GM23338 (cell line): Measurements from ENCODE around the gene FADD. TPM values are rescaled to one million over a fixed set of nuclear protein-coding genes. Genes with fewer than 3 reads are reported as not detected.

Experiments used
- ATAC-seq: fragments of 200-7000 bp; cut with Tn5 transposase; 3 replicates; pipeline ENCODE4 v1.9.1; 2020
- DNase-seq: peaks from one replicate; pipeline ENCODE4 v3.0.0-alpha.2; 2015; ENCODE audit warnings: low spot score
- H2AFZ ChIP-seq: fragments of 200-600 bp; sonication (generic); 2 replicates; pipeline ENCODE4 v1.8.0; 2016; ENCODE audit warnings: antibody characterized with exemption, mild to moderate bottlenecking, moderate library complexity
- H3F3A ChIP-seq: fragments of 200-600 bp; sonication (generic); replicated peaks from 2 replicates; pipeline ENCODE4 v1.8.0; 2017; ENCODE audit warnings: antibody characterized with exemption, mixed run types, low read depth
- H3K27ac ChIP-seq: fragments of 200-600 bp; sonication (generic); 2 replicates; pipeline ENCODE4 v1.6.1; 2016; ENCODE audit warnings: low read depth
- H3K27me3 ChIP-seq: fragments of 200-600 bp; sonication (generic); 2 replicates; pipeline ENCODE4 v1.8.0; 2016; ENCODE audit warnings: mild to moderate bottlenecking, mixed run types, moderate library complexity; ENCODE audit not compliant: insufficient read depth
- H3K36me3 ChIP-seq: fragments of 200-600 bp; sonication (generic); 2 replicates; pipeline ENCODE4 v1.8.0; 2016; ENCODE audit warnings: mild to moderate bottlenecking; ENCODE audit not compliant: insufficient read depth
- H3K4me1 ChIP-seq: fragments of 200-600 bp; sonication (generic); 2 replicates; pipeline ENCODE4 v1.8.0; 2016; ENCODE audit warnings: mild to moderate bottlenecking, moderate library complexity; ENCODE audit not compliant: insufficient read depth
- H3K4me2 ChIP-seq: fragments of 200-600 bp; sonication (generic); 2 replicates; pipeline ENCODE4 v1.7.1; 2017; ENCODE audit warnings: mixed run types
- H3K4me3 ChIP-seq: fragments of 200-600 bp; sonication (generic); 2 replicates; pipeline ENCODE4 v1.6.1; 2016; ENCODE audit warnings: mixed run types
- H3K79me2 ChIP-seq: fragments of 200-600 bp; sonication (generic); replicated peaks from 2 replicates; pipeline ENCODE4 v1.8.0; 2017; ENCODE audit warnings: mild to moderate bottlenecking; ENCODE audit not compliant: insufficient read depth
- H3K9me2 ChIP-seq: fragments of 200-600 bp; sonication (generic); 2 replicates; pipeline ENCODE4 v1.8.0; 2017; ENCODE audit not compliant: insufficient read depth
- H4K20me1 ChIP-seq: fragments of 200-600 bp; sonication (generic); replicated peaks from 2 replicates; pipeline ENCODE4 v1.8.0; 2017; ENCODE audit warnings: mild to moderate bottlenecking; ENCODE audit not compliant: insufficient read depth
- H3K27ac Mint-ChIP-seq: 2 replicates; pipeline ENCODE4 v1.8.0; 2020; ENCODE audit warnings: inconsistent platforms, mild to moderate bottlenecking, moderate library complexity, mixed read lengths
- H3K27me3 Mint-ChIP-seq: 3 replicates; pipeline ENCODE4 v1.8.0; 2022; ENCODE audit warnings: low read depth, mild to moderate bottlenecking, moderate library complexity, mixed read lengths, inconsistent platforms; ENCODE audit not compliant: insufficient read depth, poor library complexity
- H3K36me3 Mint-ChIP-seq: 3 replicates; pipeline ENCODE4 v1.8.0; 2021; ENCODE audit warnings: low read depth, mild to moderate bottlenecking, inconsistent platforms, moderate library complexity, mixed read lengths
- H3K4me1 Mint-ChIP-seq: 3 replicates; pipeline ENCODE4 v1.8.0; 2020; ENCODE audit warnings: mild to moderate bottlenecking, inconsistent platforms, mixed read lengths
- H3K4me3 Mint-ChIP-seq: 3 replicates; pipeline ENCODE4 v1.8.0; 2021; ENCODE audit warnings: moderate library complexity, mild to moderate bottlenecking, inconsistent platforms, mixed read lengths
- H3K9me3 Mint-ChIP-seq: 3 replicates; pipeline ENCODE4 v1.8.0; 2020; ENCODE audit warnings: moderate library complexity, mild to moderate bottlenecking, inconsistent platforms, mixed read lengths
- CREB1 ChIP-seq: fragments of 250-450 bp; sonication (Bioruptor Pico); IDR thresholded peaks from 2 replicates; pipeline ENCODE4 v1.5.0; 2020; ENCODE audit warnings: low read depth, mild to moderate bottlenecking, moderate library complexity
- EZH2 ChIP-seq: fragments of 200-600 bp; sonication (generic); IDR thresholded peaks from one replicate; pipeline ENCODE4 v1.8.0; 2017; ENCODE audit warnings: antibody characterized with exemption, mild to moderate bottlenecking, low read depth; ENCODE audit not compliant: unreplicated experiment
- EZH2phosphoT487 ChIP-seq: fragments of 200-600 bp; sonication (generic); IDR thresholded peaks from one replicate; pipeline ENCODE4 v1.8.1; 2018; ENCODE audit warnings: antibody characterized with exemption; ENCODE audit not compliant: unreplicated experiment
- JUNB ChIP-seq: IDR thresholded peaks from one replicate; pipeline ENCODE4 v1.6.1; 2016; ENCODE audit warnings: antibody characterized with exemption; ENCODE audit not compliant: unreplicated experiment
- NANOG ChIP-seq: IDR thresholded peaks from 2 replicates; pipeline ENCODE4 v1.6.1; 2016; ENCODE audit warnings: antibody characterized with exemption, borderline replicate concordance
- POLR2AphosphoS5 ChIP-seq: IDR thresholded peaks from 2 replicates; pipeline ENCODE4 v1.6.1; 2016; ENCODE audit warnings: antibody characterized with exemption, low read depth
- STAT1 ChIP-seq: IDR thresholded peaks from one replicate; pipeline ENCODE4 v1.6.1; 2016; ENCODE audit warnings: antibody characterized with exemption; ENCODE audit not compliant: unreplicated experiment
- ZNF114 ChIP-seq: fragments of 250-450 bp; sonication (Bioruptor Pico); IDR thresholded peaks from 2 replicates; pipeline ENCODE4 v1.5.0; 2020; ENCODE audit warnings: mild to moderate bottlenecking, moderate library complexity
- ZNF331 ChIP-seq: fragments of 250-450 bp; sonication (Bioruptor Pico); IDR thresholded peaks from 2 replicates; pipeline ENCODE4 v1.5.0; 2020; ENCODE audit warnings: low read depth, mild to moderate bottlenecking, moderate library complexity
- polyA plus RNA-seq: library from polyadenylated mRNA; unstranded; fragments of >200 nt; fragmentation: Nextera tagmentation; extraction: Ambion mirVana; gene quantifications from 2 replicates; pipeline ENCODE4 v1.2.1, GENCODE V29; 2016
- total RNA-seq: library from RNA; depleted of rRNA; stranded (reverse); fragments of >200 nt; shearing (Covaris generic); gene quantifications from 2 replicates; pipeline ENCODE4 v1.2.3, GENCODE V29; 2014
- TF ChIP-seq, protein P1 (sequence below): IDR thresholded peaks from 2 replicates; pipeline ENCODE4 v1.6.1; 2016; ENCODE audit warnings: antibody characterized with exemption
- TF ChIP-seq, protein P2 (sequence below), 2 experiments: fragments of 200-600 bp in 1 of 2; sonication (generic) in 1 of 2; conservative IDR thresholded peaks; 2 replicates each; pipeline versions ENCODE4 v1.5.1 to v1.6.1; 2016 to 2017; ENCODE audit warnings: antibody characterized with exemption in 2 of 2, low read depth in 2 of 2, mild to moderate bottlenecking in 2 of 2, moderate library complexity in 1 of 2
- TF ChIP-seq, protein P3 (sequence below): fragments of 250-450 bp; sonication (Bioruptor Pico); IDR thresholded peaks from 2 replicates; pipeline ENCODE4 v1.5.0; 2020; ENCODE audit warnings: mild to moderate bottlenecking, moderate library complexity
- TF ChIP-seq, protein P4 (sequence below): IDR thresholded peaks from one replicate; pipeline ENCODE4 v1.6.1; 2018; ENCODE audit warnings: antibody characterized with exemption; ENCODE audit not compliant: unreplicated experiment

The FADD gene
- total and polyA plus RNA-seq, 2 experiments from 2014 or later: 19.7 to 65.8 TPM

DNA sequence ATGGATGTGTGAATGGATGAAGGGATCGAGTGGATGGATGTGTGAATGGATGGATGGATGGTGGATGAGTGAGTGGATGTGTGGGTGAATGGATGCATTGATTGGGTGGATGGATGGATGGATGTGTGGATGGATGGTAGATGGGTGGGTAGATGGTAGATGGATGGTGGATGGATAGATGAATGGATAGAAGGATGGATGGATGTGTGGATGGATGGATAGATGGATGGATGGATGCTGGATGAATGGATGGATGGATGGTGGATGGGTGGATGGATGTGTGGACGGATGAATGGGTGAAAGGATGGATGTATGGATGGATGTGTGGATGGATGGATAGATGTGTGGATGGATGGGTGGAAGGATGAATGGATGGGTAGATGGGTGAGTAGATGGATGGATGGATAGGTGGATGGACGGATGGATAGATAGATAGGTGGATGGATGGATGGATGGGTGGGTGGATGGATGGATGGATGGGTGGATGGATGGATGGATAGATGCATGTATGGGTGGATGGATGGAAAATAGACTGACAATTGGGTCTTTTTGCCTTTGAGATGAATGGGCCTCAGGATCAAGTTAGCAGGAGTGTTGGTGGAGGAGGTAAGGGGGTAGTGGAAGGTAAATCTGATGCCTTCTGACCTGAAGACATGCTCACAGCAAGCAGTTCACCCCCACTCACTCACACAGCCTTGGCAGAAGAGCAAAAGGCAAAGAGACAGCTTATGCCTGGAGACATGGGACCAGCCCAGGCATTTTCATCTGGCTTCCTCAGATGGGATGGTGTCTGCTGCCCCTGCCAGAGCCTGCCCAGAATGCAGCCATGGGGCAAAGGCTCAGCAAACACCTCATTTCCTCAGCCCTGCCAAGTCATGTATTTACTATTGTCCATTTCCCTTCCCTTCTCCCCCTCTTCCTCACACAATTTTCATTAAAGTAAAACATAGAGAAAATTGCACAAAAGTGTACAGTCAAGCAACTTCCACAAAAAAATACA is 8.0 kb upstream of the FADD start:
- DNase-seq (no peak), ATAC-seq (no peak)
- peaks cover 4% of the 10 kb centered on the region; the same call in 1 of the 2 replicates for H3K4me1 ChIP-seq
- H3K4me3 Mint-ChIP-seq: no peak overlapping the region
- peaks cover 3% of the 10 kb centered on the region for H3K9me3 Mint-ChIP-seq
- H3K9me2 ChIP-seq: no peaks in the 10 kb centered on the region
- peaks cover 7% of the 10 kb centered on the region; the same call in 1 of the 3 replicates for H3K4me1 Mint-ChIP-seq
- TF ChIP-seq, protein P1, sequence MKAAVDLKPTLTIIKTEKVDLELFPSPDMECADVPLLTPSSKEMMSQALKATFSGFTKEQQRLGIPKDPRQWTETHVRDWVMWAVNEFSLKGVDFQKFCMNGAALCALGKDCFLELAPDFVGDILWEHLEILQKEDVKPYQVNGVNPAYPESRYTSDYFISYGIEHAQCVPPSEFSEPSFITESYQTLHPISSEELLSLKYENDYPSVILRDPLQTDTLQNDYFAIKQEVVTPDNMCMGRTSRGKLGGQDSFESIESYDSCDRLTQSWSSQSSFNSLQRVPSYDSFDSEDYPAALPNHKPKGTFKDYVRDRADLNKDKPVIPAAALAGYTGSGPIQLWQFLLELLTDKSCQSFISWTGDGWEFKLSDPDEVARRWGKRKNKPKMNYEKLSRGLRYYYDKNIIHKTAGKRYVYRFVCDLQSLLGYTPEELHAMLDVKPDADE: no peak
- TF ChIP-seq NANOG: no peak
- no peak for TF ChIP-seq EZH2phosphoT487
- no peak for TF ChIP-seq STAT1
- no peak for TF ChIP-seq CREB1 (CRISPR knock-in tag)
- no peak for TF ChIP-seq JUNB
- TF ChIP-seq, protein P2, sequence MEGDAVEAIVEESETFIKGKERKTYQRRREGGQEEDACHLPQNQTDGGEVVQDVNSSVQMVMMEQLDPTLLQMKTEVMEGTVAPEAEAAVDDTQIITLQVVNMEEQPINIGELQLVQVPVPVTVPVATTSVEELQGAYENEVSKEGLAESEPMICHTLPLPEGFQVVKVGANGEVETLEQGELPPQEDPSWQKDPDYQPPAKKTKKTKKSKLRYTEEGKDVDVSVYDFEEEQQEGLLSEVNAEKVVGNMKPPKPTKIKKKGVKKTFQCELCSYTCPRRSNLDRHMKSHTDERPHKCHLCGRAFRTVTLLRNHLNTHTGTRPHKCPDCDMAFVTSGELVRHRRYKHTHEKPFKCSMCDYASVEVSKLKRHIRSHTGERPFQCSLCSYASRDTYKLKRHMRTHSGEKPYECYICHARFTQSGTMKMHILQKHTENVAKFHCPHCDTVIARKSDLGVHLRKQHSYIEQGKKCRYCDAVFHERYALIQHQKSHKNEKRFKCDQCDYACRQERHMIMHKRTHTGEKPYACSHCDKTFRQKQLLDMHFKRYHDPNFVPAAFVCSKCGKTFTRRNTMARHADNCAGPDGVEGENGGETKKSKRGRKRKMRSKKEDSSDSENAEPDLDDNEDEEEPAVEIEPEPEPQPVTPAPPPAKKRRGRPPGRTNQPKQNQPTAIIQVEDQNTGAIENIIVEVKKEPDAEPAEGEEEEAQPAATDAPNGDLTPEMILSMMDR (conservative IDR thresholded peaks at IDR 0.05; ENCODE audit: low read depth in 2 of 2): no peak
- no peak for TF ChIP-seq EZH2
- TF ChIP-seq, protein P3, sequence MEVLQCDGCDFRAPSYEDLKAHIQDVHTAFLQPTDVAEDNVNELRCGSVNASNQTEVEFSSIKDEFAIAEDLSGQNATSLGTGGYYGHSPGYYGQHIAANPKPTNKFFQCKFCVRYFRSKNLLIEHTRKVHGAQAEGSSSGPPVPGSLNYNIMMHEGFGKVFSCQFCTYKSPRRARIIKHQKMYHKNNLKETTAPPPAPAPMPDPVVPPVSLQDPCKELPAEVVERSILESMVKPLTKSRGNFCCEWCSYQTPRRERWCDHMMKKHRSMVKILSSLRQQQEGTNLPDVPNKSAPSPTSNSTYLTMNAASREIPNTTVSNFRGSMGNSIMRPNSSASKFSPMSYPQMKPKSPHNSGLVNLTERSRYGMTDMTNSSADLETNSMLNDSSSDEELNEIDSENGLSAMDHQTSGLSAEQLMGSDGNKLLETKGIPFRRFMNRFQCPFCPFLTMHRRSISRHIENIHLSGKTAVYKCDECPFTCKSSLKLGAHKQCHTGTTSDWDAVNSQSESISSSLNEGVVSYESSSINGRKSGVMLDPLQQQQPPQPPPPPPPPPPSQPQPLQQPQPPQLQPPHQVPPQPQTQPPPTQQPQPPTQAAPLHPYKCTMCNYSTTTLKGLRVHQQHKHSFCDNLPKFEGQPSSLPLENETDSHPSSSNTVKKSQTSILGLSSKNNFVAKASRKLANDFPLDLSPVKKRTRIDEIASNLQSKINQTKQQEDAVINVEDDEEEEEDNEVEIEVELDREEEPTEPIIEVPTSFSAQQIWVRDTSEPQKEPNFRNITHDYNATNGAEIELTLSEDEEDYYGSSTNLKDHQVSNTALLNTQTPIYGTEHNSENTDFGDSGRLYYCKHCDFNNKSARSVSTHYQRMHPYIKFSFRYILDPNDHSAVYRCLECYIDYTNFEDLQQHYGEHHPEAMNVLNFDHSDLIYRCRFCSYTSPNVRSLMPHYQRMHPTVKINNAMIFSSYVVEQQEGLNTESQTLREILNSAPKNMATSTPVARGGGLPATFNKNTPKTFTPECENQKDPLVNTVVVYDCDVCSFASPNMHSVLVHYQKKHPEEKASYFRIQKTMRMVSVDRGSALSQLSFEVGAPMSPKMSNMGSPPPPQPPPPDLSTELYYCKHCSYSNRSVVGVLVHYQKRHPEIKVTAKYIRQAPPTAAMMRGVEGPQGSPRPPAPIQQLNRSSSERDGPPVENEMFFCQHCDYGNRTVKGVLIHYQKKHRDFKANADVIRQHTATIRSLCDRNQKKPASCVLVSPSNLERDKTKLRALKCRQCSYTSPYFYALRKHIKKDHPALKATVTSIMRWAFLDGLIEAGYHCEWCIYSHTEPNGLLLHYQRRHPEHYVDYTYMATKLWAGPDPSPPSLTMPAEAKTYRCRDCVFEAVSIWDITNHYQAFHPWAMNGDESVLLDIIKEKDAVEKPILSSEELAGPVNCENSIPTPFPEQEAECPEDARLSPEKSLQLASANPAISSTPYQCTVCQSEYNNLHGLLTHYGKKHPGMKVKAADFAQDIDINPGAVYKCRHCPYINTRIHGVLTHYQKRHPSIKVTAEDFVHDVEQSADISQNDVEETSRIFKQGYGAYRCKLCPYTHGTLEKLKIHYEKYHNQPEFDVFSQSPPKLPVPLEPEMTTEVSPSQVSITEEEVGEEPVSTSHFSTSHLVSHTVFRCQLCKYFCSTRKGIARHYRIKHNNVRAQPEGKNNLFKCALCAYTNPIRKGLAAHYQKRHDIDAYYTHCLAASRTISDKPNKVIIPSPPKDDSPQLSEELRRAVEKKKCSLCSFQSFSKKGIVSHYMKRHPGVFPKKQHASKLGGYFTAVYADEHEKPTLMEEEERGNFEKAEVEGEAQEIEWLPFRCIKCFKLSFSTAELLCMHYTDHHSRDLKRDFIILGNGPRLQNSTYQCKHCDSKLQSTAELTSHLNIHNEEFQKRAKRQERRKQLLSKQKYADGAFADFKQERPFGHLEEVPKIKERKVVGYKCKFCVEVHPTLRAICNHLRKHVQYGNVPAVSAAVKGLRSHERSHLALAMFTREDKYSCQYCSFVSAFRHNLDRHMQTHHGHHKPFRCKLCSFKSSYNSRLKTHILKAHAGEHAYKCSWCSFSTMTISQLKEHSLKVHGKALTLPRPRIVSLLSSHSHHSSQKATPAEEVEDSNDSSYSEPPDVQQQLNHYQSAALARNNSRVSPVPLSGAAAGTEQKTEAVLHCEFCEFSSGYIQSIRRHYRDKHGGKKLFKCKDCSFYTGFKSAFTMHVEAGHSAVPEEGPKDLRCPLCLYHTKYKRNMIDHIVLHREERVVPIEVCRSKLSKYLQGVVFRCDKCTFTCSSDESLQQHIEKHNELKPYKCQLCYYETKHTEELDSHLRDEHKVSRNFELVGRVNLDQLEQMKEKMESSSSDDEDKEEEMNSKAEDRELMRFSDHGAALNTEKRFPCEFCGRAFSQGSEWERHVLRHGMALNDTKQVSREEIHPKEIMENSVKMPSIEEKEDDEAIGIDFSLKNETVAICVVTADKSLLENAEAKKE (CRISPR knock-in tag): no peak
- no peak for TF ChIP-seq POLR2AphosphoS5
- TF ChIP-seq, protein P4, sequence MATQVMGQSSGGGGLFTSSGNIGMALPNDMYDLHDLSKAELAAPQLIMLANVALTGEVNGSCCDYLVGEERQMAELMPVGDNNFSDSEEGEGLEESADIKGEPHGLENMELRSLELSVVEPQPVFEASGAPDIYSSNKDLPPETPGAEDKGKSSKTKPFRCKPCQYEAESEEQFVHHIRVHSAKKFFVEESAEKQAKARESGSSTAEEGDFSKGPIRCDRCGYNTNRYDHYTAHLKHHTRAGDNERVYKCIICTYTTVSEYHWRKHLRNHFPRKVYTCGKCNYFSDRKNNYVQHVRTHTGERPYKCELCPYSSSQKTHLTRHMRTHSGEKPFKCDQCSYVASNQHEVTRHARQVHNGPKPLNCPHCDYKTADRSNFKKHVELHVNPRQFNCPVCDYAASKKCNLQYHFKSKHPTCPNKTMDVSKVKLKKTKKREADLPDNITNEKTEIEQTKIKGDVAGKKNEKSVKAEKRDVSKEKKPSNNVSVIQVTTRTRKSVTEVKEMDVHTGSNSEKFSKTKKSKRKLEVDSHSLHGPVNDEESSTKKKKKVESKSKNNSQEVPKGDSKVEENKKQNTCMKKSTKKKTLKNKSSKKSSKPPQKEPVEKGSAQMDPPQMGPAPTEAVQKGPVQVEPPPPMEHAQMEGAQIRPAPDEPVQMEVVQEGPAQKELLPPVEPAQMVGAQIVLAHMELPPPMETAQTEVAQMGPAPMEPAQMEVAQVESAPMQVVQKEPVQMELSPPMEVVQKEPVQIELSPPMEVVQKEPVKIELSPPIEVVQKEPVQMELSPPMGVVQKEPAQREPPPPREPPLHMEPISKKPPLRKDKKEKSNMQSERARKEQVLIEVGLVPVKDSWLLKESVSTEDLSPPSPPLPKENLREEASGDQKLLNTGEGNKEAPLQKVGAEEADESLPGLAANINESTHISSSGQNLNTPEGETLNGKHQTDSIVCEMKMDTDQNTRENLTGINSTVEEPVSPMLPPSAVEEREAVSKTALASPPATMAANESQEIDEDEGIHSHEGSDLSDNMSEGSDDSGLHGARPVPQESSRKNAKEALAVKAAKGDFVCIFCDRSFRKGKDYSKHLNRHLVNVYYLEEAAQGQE: no peak
- TF ChIP-seq ZNF114: no peak
- TF ChIP-seq ZNF331: no peak
- H3K79me2 ChIP-seq: no peaks in the 10 kb centered on the region
- H3K36me3 Mint-ChIP-seq: peaks cover 2% of the 10 kb centered on the region; the same call in 2 of the 3 replicates
- no peaks in the 10 kb centered on the region for H3K27me3 ChIP-seq
- no peak overlapping the region for H3K4me3 ChIP-seq
- H2AFZ ChIP-seq: no peak overlapping the region
- H3F3A ChIP-seq: 0 out of 2 replicates have a peak, but pooled peaks cover 3% of the 10 kb centered on the region
- H3K27ac ChIP-seq: no peak overlapping the region
- H3K27me3 Mint-ChIP-seq: peaks cover 10% of the 10 kb centered on the region
- H3K27ac Mint-ChIP-seq: no peak overlapping the region
- H3K4me2 ChIP-seq: no peak overlapping the region
- no peaks in the 10 kb centered on the region for H4K20me1 ChIP-seq
- no peaks in the 10 kb centered on the region for H3K36me3 ChIP-seq
